Measurements from ENCODE around the gene IL11. TPM values are rescaled to one million over a fixed set of nuclear protein-coding genes. Genes with fewer than 3 reads are reported as not detected.

Gene IL11
- total and polyA plus RNA-seq, 2 of the 13 experiments (the other 11 are each of a cell fraction or from before 2014, with no cell fraction given) = 2.5 to 2.9 TPM

DNA sequence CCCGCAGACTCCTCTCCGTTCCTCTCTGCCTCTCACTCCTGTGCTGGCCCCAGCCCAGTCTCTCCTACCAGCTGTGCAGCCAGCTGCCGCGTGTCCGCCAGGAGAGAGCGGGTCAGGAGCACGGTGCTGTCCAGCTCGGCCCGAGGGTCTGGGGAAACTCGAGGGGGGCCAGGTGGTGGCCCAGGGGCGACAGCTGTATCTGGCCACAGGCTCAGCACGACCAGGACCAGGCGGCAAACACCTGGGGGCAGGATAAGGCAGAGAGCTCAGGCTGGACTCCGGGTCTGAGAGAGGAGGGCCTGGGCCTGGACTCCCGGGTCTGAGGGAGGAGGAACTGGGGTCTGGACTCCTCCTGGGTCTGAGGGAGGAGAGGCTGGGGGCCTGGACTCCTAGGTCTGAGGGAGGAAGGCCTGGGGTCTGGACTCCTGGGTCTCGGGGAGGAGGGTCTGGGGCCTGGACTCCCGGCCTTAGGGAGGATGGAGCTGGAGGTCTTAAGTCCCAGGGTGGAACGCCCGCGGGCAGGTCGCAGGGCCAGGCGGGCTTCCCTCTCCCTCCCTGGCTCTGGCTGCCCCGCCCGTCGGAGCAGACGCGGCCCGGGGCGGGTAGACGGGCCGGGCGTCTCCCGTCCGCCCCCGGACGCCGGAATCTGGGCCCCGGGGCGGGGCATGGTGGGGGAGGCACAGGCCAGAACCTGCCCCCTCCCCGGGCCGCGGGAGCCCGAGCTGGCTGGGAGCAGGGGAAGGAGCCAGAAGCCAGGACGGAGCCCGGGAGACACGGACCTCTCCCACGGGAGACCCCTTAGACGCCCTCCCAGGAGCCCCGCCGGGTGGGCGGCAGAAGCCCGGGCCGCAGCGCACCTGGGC lies 1.3 kb downstream of the IL11 start:
- Histone ChIP-seq H3K27me3 (ENCODE audit: control insufficient read depth in 1 of 2, insufficient read depth in 2 of 2, low read length in 2 of 2) (peaks cover 7 to 35% of the 10 kb centered on the region in 2 experiments; a peak in 4 of 5 replicates), H3K79me2 (ENCODE audit: insufficient read depth, low read length) (no peaks in the 10 kb centered on the region), H2AFZ (ENCODE audit: low read length) (no peak overlapping the region), H4K20me1 (ENCODE audit: insufficient read depth, low read length) (no peaks in the 10 kb centered on the region), H3K4me1 (ENCODE audit: insufficient read depth, low read length) (peaks cover 38% of the 10 kb centered on the region), H3K4me3 (replicated peaks in 1 of 3; ENCODE audit: insufficient read depth in 1 of 3, low read depth in 2 of 3, low read length in 3 of 3) (peak overlapping the region in 2 of 3 experiments; percentile 42 to 59; a peak in 3 of 6 replicates), H3K4me2 (ENCODE audit: low read depth, low read length) (peak overlapping the region; percentile 63), H3K27ac (ENCODE audit: extremely low read length, insufficient read depth, low read length) (no peak overlapping the region), H3K9ac (ENCODE audit: insufficient read depth, low read depth, low read length) (no peak overlapping the region), H3K9me3 (ENCODE audit: low read length) (no peaks in the 10 kb centered on the region), H3K36me3 (replicated peaks in 1 of 2; ENCODE audit: control insufficient read depth in 1 of 2, insufficient read depth in 2 of 2, low read length in 2 of 2) (no peaks in the 10 kb centered on the region)
- DNase-seq (ENCODE audit: low spot score) (no peak), FAIRE-seq (no peak), ATAC-seq (peak; percentile 63)
- BruUV-seq (replicated peaks) = no TSS peak
- intact Hi-C loops (cut with micrococcal nuclease; ENCODE audit: unreplicated experiment) (no loop called here), in situ Hi-C loops (cut with HindIII; ENCODE audit: extremely low pct_ligation_motif_present, low pct_unique_long_range_greater_than_20kb) (no loop called here)
- 14% methylated on average over 12 of the region's 54 CpGs for WGBS (ENCODE audit: low lambda C conversion rate)
- CTCF ChIA-PET (ENCODE audit: low intra/inter-chr PET ratio, low total read pairs) = no interaction called here
- POLR2A ChIA-PET = interaction anchor here (0.9 to 2.2 kb wide), 4 partner anchors 10 to 110 kb away, joined by 3 to 9 read pairs (median 3); partner anchors contain the start of genes PPP6R1 and UBE2S
- TF ChIP-seq, protein P1, sequence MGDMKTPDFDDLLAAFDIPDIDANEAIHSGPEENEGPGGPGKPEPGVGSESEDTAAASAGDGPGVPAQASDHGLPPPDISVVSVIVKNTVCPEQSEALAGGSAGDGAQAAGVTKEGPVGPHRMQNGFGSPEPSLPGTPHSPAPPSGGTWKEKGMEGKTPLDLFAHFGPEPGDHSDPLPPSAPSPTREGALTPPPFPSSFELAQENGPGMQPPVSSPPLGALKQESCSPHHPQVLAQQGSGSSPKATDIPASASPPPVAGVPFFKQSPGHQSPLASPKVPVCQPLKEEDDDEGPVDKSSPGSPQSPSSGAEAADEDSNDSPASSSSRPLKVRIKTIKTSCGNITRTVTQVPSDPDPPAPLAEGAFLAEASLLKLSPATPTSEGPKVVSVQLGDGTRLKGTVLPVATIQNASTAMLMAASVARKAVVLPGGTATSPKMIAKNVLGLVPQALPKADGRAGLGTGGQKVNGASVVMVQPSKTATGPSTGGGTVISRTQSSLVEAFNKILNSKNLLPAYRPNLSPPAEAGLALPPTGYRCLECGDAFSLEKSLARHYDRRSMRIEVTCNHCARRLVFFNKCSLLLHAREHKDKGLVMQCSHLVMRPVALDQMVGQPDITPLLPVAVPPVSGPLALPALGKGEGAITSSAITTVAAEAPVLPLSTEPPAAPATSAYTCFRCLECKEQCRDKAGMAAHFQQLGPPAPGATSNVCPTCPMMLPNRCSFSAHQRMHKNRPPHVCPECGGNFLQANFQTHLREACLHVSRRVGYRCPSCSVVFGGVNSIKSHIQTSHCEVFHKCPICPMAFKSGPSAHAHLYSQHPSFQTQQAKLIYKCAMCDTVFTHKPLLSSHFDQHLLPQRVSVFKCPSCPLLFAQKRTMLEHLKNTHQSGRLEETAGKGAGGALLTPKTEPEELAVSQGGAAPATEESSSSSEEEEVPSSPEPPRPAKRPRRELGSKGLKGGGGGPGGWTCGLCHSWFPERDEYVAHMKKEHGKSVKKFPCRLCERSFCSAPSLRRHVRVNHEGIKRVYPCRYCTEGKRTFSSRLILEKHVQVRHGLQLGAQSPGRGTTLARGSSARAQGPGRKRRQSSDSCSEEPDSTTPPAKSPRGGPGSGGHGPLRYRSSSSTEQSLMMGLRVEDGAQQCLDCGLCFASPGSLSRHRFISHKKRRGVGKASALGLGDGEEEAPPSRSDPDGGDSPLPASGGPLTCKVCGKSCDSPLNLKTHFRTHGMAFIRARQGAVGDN (CRISPR knock-in tag; IDR thresholded peaks at IDR 0.05) = peak; percentile 40; the same call in 1 of the 2 replicates
- TF ChIP-seq ZSCAN31 (CRISPR knock-in tag; IDR thresholded peaks at IDR 0.05; ENCODE audit: low read depth) (no peak), ZNF841 (CRISPR knock-in tag; IDR thresholded peaks at IDR 0.05; ENCODE audit: borderline replicate concordance) (no peak), FOXK1 (CRISPR knock-in tag; IDR thresholded peaks at IDR 0.05; ENCODE audit: borderline replicate concordance, low read depth) (no peak), ZBTB33 (CRISPR knock-in tag; IDR thresholded peaks at IDR 0.05) (peak; percentile 80), EZH2 (conservative IDR thresholded peaks at IDR 0.05; ENCODE audit: low read depth, low read length) (0 out of 2 replicates have a peak, but pooled peaks have one; percentile 20), SRSF9 (IDR thresholded peaks at IDR 0.05; ENCODE audit: borderline replicate concordance, insufficient read depth, low read depth, low read length, poor library complexity, severe bottlenecking) (no peak), ZNF550 (CRISPR knock-in tag; IDR thresholded peaks at IDR 0.05; ENCODE audit: borderline replicate concordance) (0 out of 2 replicates have a peak, but pooled peaks have one; percentile 42), ZSCAN22 (CRISPR knock-in tag; IDR thresholded peaks at IDR 0.05) (peak; percentile 98), ZNF17 (CRISPR knock-in tag; IDR thresholded peaks at IDR 0.05) (no peak), ZNF510 (CRISPR knock-in tag; IDR thresholded peaks at IDR 0.05; ENCODE audit: low read depth) (no peak), ZNF777 (CRISPR knock-in tag; IDR thresholded peaks at IDR 0.05) (peak; percentile 87)
- TF ChIP-seq, protein P2, sequence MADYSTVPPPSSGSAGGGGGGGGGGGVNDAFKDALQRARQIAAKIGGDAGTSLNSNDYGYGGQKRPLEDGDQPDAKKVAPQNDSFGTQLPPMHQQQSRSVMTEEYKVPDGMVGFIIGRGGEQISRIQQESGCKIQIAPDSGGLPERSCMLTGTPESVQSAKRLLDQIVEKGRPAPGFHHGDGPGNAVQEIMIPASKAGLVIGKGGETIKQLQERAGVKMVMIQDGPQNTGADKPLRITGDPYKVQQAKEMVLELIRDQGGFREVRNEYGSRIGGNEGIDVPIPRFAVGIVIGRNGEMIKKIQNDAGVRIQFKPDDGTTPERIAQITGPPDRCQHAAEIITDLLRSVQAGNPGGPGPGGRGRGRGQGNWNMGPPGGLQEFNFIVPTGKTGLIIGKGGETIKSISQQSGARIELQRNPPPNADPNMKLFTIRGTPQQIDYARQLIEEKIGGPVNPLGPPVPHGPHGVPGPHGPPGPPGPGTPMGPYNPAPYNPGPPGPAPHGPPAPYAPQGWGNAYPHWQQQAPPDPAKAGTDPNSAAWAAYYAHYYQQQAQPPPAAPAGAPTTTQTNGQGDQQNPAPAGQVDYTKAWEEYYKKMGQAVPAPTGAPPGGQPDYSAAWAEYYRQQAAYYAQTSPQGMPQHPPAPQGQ (CRISPR knock-in tag; IDR thresholded peaks at IDR 0.05; ENCODE audit: borderline replicate concordance) = no peak
